ENCODE data around the gene CDK14.

The CDK14 gene

GRCh38 chr7:91114232-91114631, 518.1 kb downstream of the CDK14 start:
- no peak for DNase-seq (ENCODE audit: extremely low read depth, low read depth)
- no peak for TF ChIP-seq CTCF (IDR thresholded peaks at IDR 0.05; ENCODE audit: low read depth, low read length)

GRCh38 chr7:91126762-91127161, 530.6 kb downstream of the CDK14 start:
- no peak for TF ChIP-seq CTCF (IDR thresholded peaks at IDR 0.05; ENCODE audit: low read depth, low read length)
- no peak for DNase-seq (ENCODE audit: extremely low read depth, low read depth)

- no peak for DNase-seq (ENCODE audit: extremely low read depth, low read depth)
- no peak for TF ChIP-seq CTCF (IDR thresholded peaks at IDR 0.05; ENCODE audit: low read depth, low read length)
Measured at GRCh38 chr7:91127325-91127724, 531.2 kb downstream of the CDK14 start.

GRCh38 chr7:91127959-91128358, 531.8 kb downstream of the CDK14 start:
- DNase-seq (ENCODE audit: extremely low read depth, low read depth), result no peak
- no peak for TF ChIP-seq CTCF (IDR thresholded peaks at IDR 0.05; ENCODE audit: low read depth, low read length)

- TF ChIP-seq CTCF (IDR thresholded peaks at IDR 0.05; ENCODE audit: low read depth, low read length), result no peak
- no peak for DNase-seq (ENCODE audit: extremely low read depth, low read depth)
Measured at GRCh38 chr7:91128683-91129348, 532.7 kb downstream of the CDK14 start.

GRCh38 chr7:91135300-91135699, 539.2 kb downstream of the CDK14 start:
- TF ChIP-seq CTCF (IDR thresholded peaks at IDR 0.05; ENCODE audit: low read depth, low read length), result no peak
- DNase-seq (ENCODE audit: extremely low read depth, low read depth), result no peak

GRCh38 chr7:91135703-91136430, 539.7 kb downstream of the CDK14 start:
- DNase-seq (ENCODE audit: extremely low read depth, low read depth), result no peak
- TF ChIP-seq CTCF (IDR thresholded peaks at IDR 0.05; ENCODE audit: low read depth, low read length), result no peak

Data from AG09319 (cell line).